Measurements from ENCODE around the gene C6orf15. TPM values are rescaled to one million over a fixed set of nuclear protein-coding genes. Genes with fewer than 3 reads are reported as not detected.
"Not testable (repeated sequence)": the region's sequence is repeated elsewhere in the genome, so short reads cannot be mapped to it uniquely, and the experiment has no call there.

C6orf15 gene
- total RNA-seq, 6 experiments from 2014 or later = not detected

- no peak overlapping the region for H3K27ac Mint-ChIP-seq
- no peak overlapping the region for H3K4me3 Mint-ChIP-seq
Measured at GRCh38 chr6:31074401-31074800, 38.0 kb downstream of the C6orf15 start.

DNA sequence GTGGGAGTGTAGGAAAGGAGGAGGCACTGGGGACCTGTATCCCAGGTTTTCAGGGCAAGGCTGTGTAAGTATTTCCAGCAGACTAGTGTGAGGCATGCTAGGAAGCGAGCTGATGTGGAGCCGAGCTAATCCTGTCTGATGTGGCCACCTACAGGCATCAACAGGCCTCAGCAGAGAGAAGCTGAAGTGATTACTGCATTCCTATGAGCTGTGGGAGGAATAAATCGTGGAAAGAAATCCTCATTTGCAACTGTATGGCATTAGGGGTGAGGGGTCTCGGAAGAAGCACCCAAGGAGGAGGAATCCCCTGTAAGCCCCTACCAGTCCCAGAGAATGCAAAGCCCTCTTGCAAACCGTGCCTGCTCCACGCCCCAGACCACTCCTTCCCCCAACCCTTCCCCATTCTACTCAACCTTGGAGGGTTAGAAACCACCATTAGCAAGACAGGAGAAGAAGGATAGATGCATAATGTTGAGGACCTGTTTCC, 41.6 kb downstream of the C6orf15 start:
- TF ChIP-seq, protein P1, sequence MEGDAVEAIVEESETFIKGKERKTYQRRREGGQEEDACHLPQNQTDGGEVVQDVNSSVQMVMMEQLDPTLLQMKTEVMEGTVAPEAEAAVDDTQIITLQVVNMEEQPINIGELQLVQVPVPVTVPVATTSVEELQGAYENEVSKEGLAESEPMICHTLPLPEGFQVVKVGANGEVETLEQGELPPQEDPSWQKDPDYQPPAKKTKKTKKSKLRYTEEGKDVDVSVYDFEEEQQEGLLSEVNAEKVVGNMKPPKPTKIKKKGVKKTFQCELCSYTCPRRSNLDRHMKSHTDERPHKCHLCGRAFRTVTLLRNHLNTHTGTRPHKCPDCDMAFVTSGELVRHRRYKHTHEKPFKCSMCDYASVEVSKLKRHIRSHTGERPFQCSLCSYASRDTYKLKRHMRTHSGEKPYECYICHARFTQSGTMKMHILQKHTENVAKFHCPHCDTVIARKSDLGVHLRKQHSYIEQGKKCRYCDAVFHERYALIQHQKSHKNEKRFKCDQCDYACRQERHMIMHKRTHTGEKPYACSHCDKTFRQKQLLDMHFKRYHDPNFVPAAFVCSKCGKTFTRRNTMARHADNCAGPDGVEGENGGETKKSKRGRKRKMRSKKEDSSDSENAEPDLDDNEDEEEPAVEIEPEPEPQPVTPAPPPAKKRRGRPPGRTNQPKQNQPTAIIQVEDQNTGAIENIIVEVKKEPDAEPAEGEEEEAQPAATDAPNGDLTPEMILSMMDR (IDR thresholded peaks at IDR 0.05) = peak; percentile 74
- no peak overlapping the region for H3K4me3 Mint-ChIP-seq
- H3K27me3 Mint-ChIP-seq (ENCODE audit: insufficient read depth) = peaks cover 2% of the 10 kb centered on the region; the same call in 1 of the 2 replicates
- H3K4me1 Mint-ChIP-seq (ENCODE audit: low read depth) = peaks cover 40% of the 10 kb centered on the region
- H3K36me3 Mint-ChIP-seq (ENCODE audit: low read depth) = no peaks in the 10 kb centered on the region
- no peaks in the 10 kb centered on the region for H3K9me3 Mint-ChIP-seq
- DNase-seq = peak; percentile 76
- no peak overlapping the region for H3K27ac Mint-ChIP-seq

More at GRCh38 chr6:31074401-31074800, 38.0 kb downstream of the C6orf15 start:
- H3K4me1 Mint-ChIP-seq (ENCODE audit: low read depth) = peaks cover 46% of the 10 kb centered on the region
- TF ChIP-seq, protein P1 (IDR thresholded peaks at IDR 0.05) = no peak
- peaks cover 2% of the 10 kb centered on the region; the same call in 1 of the 2 replicates for H3K27me3 Mint-ChIP-seq (ENCODE audit: insufficient read depth)
- H3K9me3 Mint-ChIP-seq = no peaks in the 10 kb centered on the region
- DNase-seq = no peak
- H3K36me3 Mint-ChIP-seq (ENCODE audit: low read depth) = no peaks in the 10 kb centered on the region

GRCh38 chr6:31068669-31069340, 43.6 kb downstream of the C6orf15 start:
- DNase-seq = peak; percentile 78
- no peaks in the 10 kb centered on the region for H3K36me3 Mint-ChIP-seq (ENCODE audit: low read depth)
- H3K27me3 Mint-ChIP-seq (ENCODE audit: insufficient read depth) = peaks cover 1% of the 10 kb centered on the region
- TF ChIP-seq, protein P1 (IDR thresholded peaks at IDR 0.05) = peak; percentile 95
- H3K4me1 Mint-ChIP-seq (ENCODE audit: low read depth) = peaks cover 38% of the 10 kb centered on the region
- no peaks in the 10 kb centered on the region for H3K9me3 Mint-ChIP-seq
- no peak overlapping the region for H3K4me3 Mint-ChIP-seq
- H3K27ac Mint-ChIP-seq = no peak overlapping the region

GRCh38 chr6:31067891-31068668, 44.3 kb downstream of the C6orf15 start:
- H3K36me3 Mint-ChIP-seq (ENCODE audit: low read depth); H3K27ac Mint-ChIP-seq; H3K4me3 Mint-ChIP-seq; H3K9me3 Mint-ChIP-seq; DNase-seq; H3K27me3 Mint-ChIP-seq (ENCODE audit: insufficient read depth): not testable (repeated sequence)
- H3K4me1 Mint-ChIP-seq (ENCODE audit: low read depth) = peaks cover 31% of the 10 kb centered on the region

DNA sequence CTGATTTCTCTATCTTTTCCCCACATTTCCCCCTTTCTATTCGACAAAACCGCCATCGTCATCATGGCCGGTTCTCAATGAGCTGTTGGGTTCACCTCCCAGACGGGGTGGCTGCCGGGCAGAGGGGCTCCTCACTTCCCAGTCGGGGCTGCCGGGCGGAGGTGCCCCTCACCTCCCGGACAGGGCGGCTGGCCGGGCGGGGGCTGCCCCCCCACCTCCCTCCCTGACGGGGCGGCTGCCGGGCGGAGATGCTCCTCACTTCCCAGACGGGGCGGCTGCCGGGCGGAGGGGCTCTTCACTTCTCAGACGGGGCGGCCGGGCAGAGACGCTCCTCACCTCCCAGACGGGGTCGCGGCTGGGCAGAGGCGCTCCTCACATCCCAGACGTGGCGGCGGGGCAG, 45.3 kb downstream of the C6orf15 start:
- not testable (repeated sequence) for H3K36me3 Mint-ChIP-seq (ENCODE audit: low read depth); H3K9me3 Mint-ChIP-seq; H3K27ac Mint-ChIP-seq; H3K4me3 Mint-ChIP-seq; DNase-seq; H3K27me3 Mint-ChIP-seq (ENCODE audit: insufficient read depth)
- peaks cover 20% of the 10 kb centered on the region for H3K4me1 Mint-ChIP-seq (ENCODE audit: low read depth)

DNA sequence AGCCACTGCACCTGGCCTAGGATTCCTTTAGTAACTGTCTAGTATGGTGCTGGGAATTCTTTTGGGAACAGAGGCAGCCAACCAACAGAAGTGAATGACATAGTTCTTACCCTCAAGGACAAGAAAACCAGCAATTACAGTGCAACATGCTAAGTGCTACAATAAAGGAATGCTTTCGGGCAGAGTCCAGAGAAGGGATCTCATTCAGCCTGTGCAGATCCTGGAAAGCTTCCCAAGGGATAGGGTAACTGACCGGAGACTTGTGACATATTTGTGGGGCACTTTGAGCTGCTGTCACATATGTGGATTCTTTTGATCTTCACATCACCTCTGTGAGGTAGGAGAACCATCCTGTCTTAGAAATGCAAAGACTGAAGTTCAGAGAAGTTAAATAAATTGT, 46.8 kb downstream of the C6orf15 start:
- DNase-seq = no peak
- Mint-ChIP-seq H3K36me3 (ENCODE audit: low read depth) (no peaks in the 10 kb centered on the region), H3K9me3 (no peaks in the 10 kb centered on the region), H3K4me3 (no peak overlapping the region), H3K4me1 (ENCODE audit: low read depth) (peaks cover 13% of the 10 kb centered on the region), H3K27me3 (ENCODE audit: insufficient read depth) (peaks cover 8% of the 10 kb centered on the region), H3K27ac (no peak overlapping the region)
- TF ChIP-seq, protein P1 (IDR thresholded peaks at IDR 0.05) = no peak

Data from HFFc6 (cell line).